Measurements from ENCODE around the gene UPK2. TPM values are rescaled to one million over a fixed set of nuclear protein-coding genes. Genes with fewer than 3 reads are reported as not detected.

The UPK2 gene
- total and polyA plus RNA-seq, 2 of the 13 experiments (the other 11 are each of a cell fraction or from before 2014, with no cell fraction given) = not detected

GRCh38 chr11:118924591-118925585 is 31.2 kb upstream of the UPK2 start (continued):
- no peak for TF ChIP-seq XBP1 (CRISPR knock-in tag; IDR thresholded peaks at IDR 0.05)
- no peak for TF ChIP-seq ZNF333 (CRISPR knock-in tag; IDR thresholded peaks at IDR 0.05; ENCODE audit: borderline replicate concordance)
- no peak for TF ChIP-seq HMGXB3 (CRISPR knock-in tag; IDR thresholded peaks at IDR 0.05; ENCODE audit: borderline replicate concordance)
- peak; percentile 17 for TF ChIP-seq AGO2 (optimal IDR thresholded peaks at IDR 0.05; ENCODE audit: low read depth, low read length)
- TF ChIP-seq ZNF317 (CRISPR knock-in tag; IDR thresholded peaks at IDR 0.05) = peak; percentile 48; the same call in 1 of the 2 replicates
- no peak for TF ChIP-seq ELF4 (CRISPR knock-in tag; IDR thresholded peaks at IDR 0.05; ENCODE audit: borderline replicate concordance)
- TF ChIP-seq, protein P1, sequence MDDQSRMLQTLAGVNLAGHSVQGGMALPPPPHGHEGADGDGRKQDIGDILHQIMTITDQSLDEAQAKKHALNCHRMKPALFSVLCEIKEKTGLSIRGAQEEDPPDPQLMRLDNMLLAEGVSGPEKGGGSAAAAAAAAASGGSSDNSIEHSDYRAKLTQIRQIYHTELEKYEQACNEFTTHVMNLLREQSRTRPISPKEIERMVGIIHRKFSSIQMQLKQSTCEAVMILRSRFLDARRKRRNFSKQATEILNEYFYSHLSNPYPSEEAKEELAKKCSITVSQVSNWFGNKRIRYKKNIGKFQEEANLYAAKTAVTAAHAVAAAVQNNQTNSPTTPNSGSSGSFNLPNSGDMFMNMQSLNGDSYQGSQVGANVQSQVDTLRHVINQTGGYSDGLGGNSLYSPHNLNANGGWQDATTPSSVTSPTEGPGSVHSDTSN (CRISPR knock-in tag; IDR thresholded peaks at IDR 0.05; ENCODE audit: borderline replicate concordance) = no peak
- TF ChIP-seq TBX2 (CRISPR knock-in tag; IDR thresholded peaks at IDR 0.05; ENCODE audit: borderline replicate concordance) = 0 out of 2 replicates have a peak, but pooled peaks have one; percentile 15
- no peak for TF ChIP-seq ZKSCAN5 (CRISPR knock-in tag; IDR thresholded peaks at IDR 0.05)
- no peak for TF ChIP-seq ZNF776 (CRISPR knock-in tag; IDR thresholded peaks at IDR 0.05)
- no peak for TF ChIP-seq HMG20A (CRISPR knock-in tag; IDR thresholded peaks at IDR 0.05; ENCODE audit: borderline replicate concordance)
- TF ChIP-seq, protein P2, sequence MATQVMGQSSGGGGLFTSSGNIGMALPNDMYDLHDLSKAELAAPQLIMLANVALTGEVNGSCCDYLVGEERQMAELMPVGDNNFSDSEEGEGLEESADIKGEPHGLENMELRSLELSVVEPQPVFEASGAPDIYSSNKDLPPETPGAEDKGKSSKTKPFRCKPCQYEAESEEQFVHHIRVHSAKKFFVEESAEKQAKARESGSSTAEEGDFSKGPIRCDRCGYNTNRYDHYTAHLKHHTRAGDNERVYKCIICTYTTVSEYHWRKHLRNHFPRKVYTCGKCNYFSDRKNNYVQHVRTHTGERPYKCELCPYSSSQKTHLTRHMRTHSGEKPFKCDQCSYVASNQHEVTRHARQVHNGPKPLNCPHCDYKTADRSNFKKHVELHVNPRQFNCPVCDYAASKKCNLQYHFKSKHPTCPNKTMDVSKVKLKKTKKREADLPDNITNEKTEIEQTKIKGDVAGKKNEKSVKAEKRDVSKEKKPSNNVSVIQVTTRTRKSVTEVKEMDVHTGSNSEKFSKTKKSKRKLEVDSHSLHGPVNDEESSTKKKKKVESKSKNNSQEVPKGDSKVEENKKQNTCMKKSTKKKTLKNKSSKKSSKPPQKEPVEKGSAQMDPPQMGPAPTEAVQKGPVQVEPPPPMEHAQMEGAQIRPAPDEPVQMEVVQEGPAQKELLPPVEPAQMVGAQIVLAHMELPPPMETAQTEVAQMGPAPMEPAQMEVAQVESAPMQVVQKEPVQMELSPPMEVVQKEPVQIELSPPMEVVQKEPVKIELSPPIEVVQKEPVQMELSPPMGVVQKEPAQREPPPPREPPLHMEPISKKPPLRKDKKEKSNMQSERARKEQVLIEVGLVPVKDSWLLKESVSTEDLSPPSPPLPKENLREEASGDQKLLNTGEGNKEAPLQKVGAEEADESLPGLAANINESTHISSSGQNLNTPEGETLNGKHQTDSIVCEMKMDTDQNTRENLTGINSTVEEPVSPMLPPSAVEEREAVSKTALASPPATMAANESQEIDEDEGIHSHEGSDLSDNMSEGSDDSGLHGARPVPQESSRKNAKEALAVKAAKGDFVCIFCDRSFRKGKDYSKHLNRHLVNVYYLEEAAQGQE (IDR thresholded peaks at IDR 0.05; ENCODE audit: borderline replicate concordance in 1 of 2, low read depth in 1 of 2, low read length in 2 of 2) = no peak
- TF ChIP-seq, protein P3, sequence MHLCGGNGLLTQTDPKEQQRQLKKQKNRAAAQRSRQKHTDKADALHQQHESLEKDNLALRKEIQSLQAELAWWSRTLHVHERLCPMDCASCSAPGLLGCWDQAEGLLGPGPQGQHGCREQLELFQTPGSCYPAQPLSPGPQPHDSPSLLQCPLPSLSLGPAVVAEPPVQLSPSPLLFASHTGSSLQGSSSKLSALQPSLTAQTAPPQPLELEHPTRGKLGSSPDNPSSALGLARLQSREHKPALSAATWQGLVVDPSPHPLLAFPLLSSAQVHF (CRISPR knock-in tag; IDR thresholded peaks at IDR 0.05) = no peak
- TF ChIP-seq, protein P4, sequence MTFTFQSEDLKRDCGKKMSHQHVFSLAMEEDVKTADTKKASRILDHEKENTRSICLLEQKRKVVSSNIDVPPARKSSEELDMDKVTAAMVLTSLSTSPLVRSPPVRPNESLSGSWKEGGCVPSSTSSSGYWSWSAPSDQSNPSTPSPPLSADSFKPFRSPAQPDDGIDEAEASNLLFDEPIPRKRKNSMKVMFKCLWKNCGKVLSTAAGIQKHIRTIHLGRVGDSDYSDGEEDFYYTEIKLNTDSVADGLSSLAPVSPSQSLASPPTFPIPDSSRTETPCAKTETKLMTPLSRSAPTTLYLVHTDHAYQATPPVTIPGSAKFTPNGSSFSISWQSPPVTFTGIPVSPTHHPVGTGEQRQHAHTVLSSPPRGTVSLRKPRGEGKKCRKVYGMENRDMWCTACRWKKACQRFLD (CRISPR knock-in tag; IDR thresholded peaks at IDR 0.05; ENCODE audit: borderline replicate concordance) = no peak
- no peak for TF ChIP-seq SRSF9 (IDR thresholded peaks at IDR 0.05; ENCODE audit: borderline replicate concordance, insufficient read depth, low read depth, low read length, poor library complexity, severe bottlenecking)
- no peak for TF ChIP-seq HHEX (CRISPR knock-in tag; IDR thresholded peaks at IDR 0.05)

Measured in HepG2 (cell line).